Uterine smooth muscle cell (primary cell): Measurements from ENCODE around the gene DEGS2. TPM values are rescaled to one million over a fixed set of nuclear protein-coding genes. Genes with fewer than 3 reads are reported as not detected.

Experiments
- total RNA-seq: library from RNA; depleted of rRNA; stranded (reverse); fragments of >200 nt; gene quantifications from 2 replicates; pipeline ENCODE4 v1.2.3, GENCODE V29; 2014

DEGS2 gene
- 0.12 TPM in 1 of 2 replicates, not detected in the other for total RNA-seq

GRCh38 chr14:100159094-100159864 is at the start of gene DEGS2:
TSS of gene DEGS2 (minus strand) at chr14:100159645. CDS start at chr14:100159587, 58 bp downstream.

Other genes with a start within 250 kb of the DEGS2 start
- 14.5 and 26.2 TPM in 2 replicates for gene EVL, start 94.2 kb downstream of the DEGS2 start, total RNA-seq
- gene YY1, start 79.5 kb upstream of the DEGS2 start, total RNA-seq, result 42.5 and 45.9 TPM in 2 replicates
- 10.0 and 27.1 TPM in 2 replicates for gene SLC25A29, start 146.8 kb upstream of the DEGS2 start, total RNA-seq
- gene SLC25A47, start 163.7 kb upstream of the DEGS2 start, total RNA-seq, result not detected in 2 replicates
- gene WDR25, start 216.8 kb upstream of the DEGS2 start, total RNA-seq, result 17.8 and 26.5 TPM in 2 replicates